ENCODE results near the gene PCDHA8.
"Not testable (repeated sequence)": the region's sequence is repeated elsewhere in the genome, so short reads cannot be mapped to it uniquely, and the experiment has no call there.

PCDHA8 gene

DNA sequence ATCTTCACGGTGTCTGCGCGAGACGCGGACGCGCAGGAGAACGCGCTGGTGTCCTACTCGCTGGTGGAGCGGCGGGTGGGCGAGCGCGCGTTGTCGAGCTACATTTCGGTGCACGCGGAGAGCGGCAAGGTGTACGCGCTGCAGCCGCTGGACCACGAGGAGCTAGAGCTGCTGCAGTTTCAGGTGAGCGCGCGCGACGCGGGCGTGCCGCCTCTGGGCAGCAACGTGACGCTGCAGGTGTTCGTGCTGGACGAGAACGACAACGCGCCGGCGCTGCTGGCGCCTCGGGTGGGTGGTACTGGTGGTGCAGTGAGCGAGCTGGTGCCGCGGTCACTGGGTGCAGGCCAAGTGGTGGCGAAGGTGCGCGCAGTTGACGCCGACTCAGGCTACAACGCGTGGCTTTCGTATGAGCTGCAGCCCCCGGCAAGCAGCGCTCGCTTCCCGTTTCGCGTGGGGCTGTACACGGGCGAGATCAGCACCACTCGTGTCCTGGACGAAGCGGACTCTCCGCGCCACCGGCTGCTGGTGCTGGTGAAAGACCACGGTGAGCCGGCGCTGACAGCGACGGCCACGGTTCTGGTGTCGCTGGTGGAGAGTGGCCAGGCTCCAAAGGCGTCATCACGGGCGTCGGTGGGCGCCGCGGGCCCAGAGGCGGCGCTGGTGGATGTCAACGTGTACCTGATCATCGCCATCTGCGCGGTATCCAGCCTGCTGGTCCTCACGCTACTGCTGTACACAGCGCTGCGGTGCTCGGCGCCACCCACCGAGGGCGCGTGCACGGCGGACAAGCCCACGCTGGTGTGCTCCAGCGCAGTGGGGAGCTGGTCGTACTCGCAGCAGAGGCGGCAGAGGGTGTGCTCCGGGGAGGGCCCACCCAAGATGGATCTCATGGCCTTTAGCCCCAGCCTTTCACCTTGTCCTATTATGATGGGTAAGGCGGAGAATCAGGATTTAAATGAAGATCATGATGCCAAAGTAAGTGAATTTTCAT lies 11.2 kb upstream of the PCDHA8 start:
- H3K4me1 ChIP-seq (ENCODE audit: control insufficient read depth in 1 of 2, insufficient read depth in 2 of 2, low read length in 2 of 2); H3K36me3 ChIP-seq (ENCODE audit: control insufficient read depth in 1 of 2, insufficient read depth in 2 of 2, low read length in 2 of 2); H3K27ac ChIP-seq (ENCODE audit: low read length); H3K27me3 ChIP-seq (ENCODE audit: low read depth, low read length): not testable (repeated sequence)
- Histone ChIP-seq H3K4me3 (ENCODE audit: low read depth in 1 of 2, low read length in 2 of 2) (peak overlapping the region in 1 of 2 donors; percentile 32), H3K9me3 (ENCODE audit: control insufficient read depth in 1 of 2, low read length in 2 of 2) (peaks cover 7 to 31% of the 10 kb centered on the region in 2 donors)

DNA sequence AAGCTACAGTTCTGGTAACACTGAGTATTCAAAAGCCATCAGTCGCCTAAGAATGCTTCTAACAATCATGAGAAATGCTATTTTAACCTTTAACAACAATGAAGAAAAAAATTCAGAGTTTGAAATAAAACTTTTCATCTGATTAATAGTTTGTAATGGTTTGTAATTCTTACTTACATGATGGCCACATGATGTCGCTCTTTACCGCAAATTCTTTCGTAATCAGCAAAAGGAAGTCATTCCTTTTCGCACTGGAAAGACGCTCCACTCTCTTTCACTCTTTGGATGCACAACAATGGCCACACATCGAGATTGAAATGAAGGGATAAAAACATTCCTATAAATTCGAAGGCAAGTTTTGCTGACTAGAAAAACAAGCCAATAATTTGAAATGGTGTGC lies 7.0 kb upstream of the PCDHA8 start, which contains the start of gene PCDHA7:
Gene PCDHA7, plus strand, starts transcription at position 277 of the 400 bp plus-strand sequence. Its CDS starts 115 bp downstream, at position 392.
- no peak within 1 kb of the TSS for H3K27ac ChIP-seq (ENCODE audit: low read length)
- no peaks in the 10 kb centered on the region for H3K4me1 ChIP-seq (ENCODE audit: control insufficient read depth in 1 of 2, insufficient read depth in 2 of 2, low read length in 2 of 2)
- no peaks in the 10 kb centered on the region for H3K27me3 ChIP-seq (ENCODE audit: low read depth, low read length)
- H3K9me3 ChIP-seq (ENCODE audit: control insufficient read depth in 1 of 2, low read length in 2 of 2): peaks cover 7 to 35% of the 10 kb centered on the region in 2 donors
- peak within 1 kb of the TSS in 1 of 2 donors; percentile 30 for H3K4me3 ChIP-seq (ENCODE audit: low read depth in 1 of 2, low read length in 2 of 2)
- H3K36me3 ChIP-seq (ENCODE audit: control insufficient read depth in 1 of 2, insufficient read depth in 2 of 2, low read length in 2 of 2): no peaks in the 10 kb centered on the region

DNA sequence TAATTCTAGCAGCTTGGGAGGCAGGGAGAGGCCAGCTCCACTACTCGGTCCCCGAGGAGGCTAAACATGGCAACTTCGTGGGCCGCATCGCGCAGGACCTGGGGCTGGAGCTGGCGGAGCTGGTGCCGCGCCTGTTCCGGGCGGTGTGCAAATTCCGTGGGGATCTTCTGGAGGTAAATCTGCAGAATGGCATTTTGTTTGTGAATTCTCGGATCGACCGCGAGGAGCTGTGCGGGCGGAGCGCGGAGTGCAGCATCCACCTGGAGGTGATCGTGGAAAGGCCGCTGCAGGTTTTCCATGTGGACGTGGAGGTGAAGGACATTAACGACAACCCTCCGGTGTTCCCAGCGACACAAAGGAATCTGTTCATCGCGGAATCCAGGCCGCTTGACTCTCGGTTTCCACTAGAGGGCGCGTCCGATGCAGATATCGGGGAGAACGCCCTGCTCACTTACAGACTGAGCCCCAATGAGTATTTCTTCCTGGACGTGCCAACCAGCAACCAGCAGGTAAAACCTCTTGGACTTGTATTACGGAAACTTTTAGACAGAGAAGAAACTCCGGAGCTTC lies 6.5 kb upstream of the PCDHA8 start:
- H3K27me3 ChIP-seq (ENCODE audit: low read depth, low read length); H3K36me3 ChIP-seq (ENCODE audit: control insufficient read depth in 1 of 2, insufficient read depth in 2 of 2, low read length in 2 of 2); H3K4me1 ChIP-seq (ENCODE audit: control insufficient read depth in 1 of 2, insufficient read depth in 2 of 2, low read length in 2 of 2); H3K27ac ChIP-seq (ENCODE audit: low read length): not testable (repeated sequence)
- peak overlapping the region in 1 of 2 donors; percentile 30 for H3K4me3 ChIP-seq (ENCODE audit: low read depth in 1 of 2, low read length in 2 of 2)
- peaks cover 7 to 34% of the 10 kb centered on the region in 2 donors for H3K9me3 ChIP-seq (ENCODE audit: control insufficient read depth in 1 of 2, low read length in 2 of 2)

DNA sequence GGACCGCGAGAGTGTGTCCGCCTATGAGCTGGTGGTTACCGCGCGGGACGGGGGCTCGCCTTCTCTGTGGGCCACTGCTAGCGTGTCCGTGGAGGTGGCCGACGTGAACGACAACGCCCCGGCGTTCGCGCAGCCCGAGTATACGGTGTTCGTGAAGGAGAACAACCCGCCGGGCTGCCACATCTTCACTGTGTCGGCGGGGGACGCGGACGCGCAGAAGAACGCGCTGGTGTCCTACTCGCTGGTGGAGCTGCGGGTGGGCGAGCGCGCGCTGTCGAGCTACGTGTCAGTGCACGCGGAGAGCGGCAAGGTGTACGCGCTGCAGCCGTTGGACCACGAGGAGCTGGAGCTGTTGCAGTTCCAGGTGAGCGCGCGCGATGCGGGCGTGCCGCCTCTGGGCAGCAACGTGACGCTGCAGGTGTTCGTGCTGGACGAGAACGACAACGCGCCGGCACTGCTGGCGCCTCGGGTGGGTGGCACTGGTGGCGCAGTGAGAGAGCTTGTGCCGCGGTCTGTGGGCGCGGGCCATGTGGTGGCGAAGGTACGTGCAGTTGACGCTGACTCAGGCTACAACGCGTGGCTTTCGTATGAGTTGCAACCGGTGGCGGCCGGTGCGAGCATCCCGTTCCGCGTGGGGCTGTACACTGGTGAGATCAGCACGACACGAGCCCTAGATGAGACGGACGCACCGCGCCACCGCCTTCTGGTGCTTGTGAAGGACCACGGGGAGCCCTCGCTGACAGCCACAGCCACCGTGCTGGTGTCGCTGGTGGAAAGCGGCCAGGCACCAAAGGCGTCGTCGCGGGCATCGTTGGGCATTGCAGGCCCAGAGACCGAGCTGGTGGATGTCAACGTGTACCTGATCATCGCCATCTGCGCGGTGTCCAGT lies 5.1 kb upstream of the PCDHA8 start:
- peaks cover 11 to 26% of the 10 kb centered on the region in 2 donors for H3K9me3 ChIP-seq (ENCODE audit: control insufficient read depth in 1 of 2, low read length in 2 of 2)
- peaks cover 3% of the 10 kb centered on the region for H3K27me3 ChIP-seq (ENCODE audit: low read depth, low read length)
- H3K4me3 ChIP-seq (ENCODE audit: low read depth in 1 of 2, low read length in 2 of 2): peak overlapping the region in 1 of 2 donors; percentile 20
- no peaks in the 10 kb centered on the region for H3K36me3 ChIP-seq (ENCODE audit: control insufficient read depth in 1 of 2, insufficient read depth in 2 of 2, low read length in 2 of 2)
- H3K27ac ChIP-seq (ENCODE audit: low read length): no peak overlapping the region
- H3K4me1 ChIP-seq (ENCODE audit: control insufficient read depth in 1 of 2, insufficient read depth in 2 of 2, low read length in 2 of 2): no peaks in the 10 kb centered on the region

DNA sequence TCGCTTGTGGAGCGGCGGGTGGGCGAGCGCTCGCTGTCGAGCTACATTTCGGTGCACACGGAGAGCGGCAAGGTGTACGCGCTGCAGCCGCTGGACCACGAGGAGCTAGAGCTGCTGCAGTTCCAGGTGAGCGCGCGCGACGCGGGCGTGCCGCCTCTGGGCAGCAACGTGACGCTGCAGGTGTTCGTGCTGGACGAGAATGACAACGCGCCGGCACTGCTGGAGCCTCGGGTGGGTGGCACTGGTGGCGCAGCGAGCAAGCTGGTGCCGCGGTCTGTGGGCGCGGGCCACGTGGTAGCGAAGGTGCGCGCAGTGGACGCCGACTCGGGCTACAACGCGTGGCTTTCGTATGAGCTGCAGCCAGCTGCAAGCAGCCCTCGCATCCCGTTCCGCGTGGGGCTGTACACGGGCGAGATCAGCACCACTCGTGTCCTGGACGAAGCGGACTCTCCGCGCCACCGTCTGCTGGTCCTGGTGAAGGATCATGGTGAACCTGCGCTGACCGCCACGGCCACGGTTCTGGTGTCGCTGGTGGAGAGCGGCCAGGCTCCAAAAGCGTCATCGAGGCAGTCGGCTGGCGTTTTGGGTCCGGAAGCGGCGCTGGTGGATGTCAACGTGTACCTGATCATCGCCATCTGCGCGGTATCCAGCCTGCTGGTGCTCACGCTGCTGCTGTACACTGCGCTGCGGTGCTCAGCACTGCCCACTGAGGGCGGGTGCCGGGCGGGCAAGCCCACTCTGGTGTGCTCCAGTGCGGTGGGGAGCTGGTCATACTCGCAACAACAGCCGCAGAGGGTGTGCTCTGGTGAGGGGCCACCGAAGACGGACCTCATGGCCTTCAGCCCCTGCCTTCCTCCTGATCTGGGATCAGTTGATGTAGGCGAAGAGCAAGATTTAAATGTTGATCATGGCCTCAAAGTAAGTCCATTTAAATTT lies 2.1 kb downstream of the PCDHA8 start:
- Histone ChIP-seq H3K4me3 (ENCODE audit: low read depth in 1 of 2, low read length in 2 of 2) (no peak overlapping the region), H3K4me1 (ENCODE audit: control insufficient read depth in 1 of 2, insufficient read depth in 2 of 2, low read length in 2 of 2) (peaks cover 0 to 4% of the 10 kb centered on the region in 2 donors), H3K27me3 (ENCODE audit: low read depth, low read length) (peaks cover 3% of the 10 kb centered on the region), H3K27ac (ENCODE audit: low read length) (no peak overlapping the region), H3K9me3 (ENCODE audit: control insufficient read depth in 1 of 2, low read length in 2 of 2) (peaks cover 4% of the 10 kb centered on the region in 2 donors), H3K36me3 (ENCODE audit: control insufficient read depth in 1 of 2, insufficient read depth in 2 of 2, low read length in 2 of 2) (no peaks in the 10 kb centered on the region)

DNA sequence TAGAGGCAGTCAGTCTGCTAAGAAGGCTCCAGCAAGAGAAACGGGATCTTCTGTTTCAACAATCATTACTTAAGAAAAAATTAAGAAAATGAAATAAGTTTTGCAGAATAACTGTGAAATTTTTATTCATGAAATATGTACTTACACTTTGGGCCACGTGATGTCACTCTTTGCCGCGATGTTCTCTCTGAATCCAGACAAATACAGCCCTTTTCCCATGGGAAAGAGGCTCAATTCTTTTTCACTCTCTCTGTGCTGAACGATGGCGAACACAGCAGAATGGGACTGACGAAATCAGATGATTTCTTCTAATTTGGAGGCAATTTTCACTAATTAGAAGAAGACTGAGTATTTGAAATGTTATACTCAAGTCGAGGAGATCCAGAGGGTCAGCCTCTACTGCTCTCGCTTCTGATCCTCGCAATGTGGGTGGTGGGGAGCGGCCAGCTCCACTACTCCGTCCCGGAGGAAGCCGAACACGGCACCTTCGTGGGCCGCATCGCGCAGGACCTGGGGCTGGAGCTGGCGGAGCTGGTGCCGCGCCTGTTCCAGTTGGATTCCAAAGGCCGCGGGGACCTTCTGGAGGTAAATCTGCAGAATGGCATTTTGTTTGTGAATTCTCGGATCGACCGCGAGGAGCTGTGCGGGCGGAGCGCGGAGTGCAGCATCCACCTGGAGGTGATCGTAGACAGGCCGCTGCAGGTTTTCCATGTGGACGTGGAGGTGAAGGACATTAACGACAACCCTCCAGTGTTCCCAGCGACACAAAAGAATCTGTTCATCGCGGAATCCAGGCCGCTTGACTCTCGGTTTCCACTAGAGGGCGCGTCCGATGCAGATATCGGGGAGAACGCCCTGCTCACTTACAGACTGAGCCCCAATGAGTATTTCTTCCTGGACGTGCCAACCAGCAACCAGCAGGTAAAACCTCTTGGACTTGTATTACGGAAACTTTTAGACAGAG lies 7.4 kb downstream of the PCDHA8 start, which contains the start of gene PCDHA9:
Gene PCDHA9, plus strand, starts transcription at position 244 of the 964 bp plus-strand sequence. Its CDS starts 114 bp downstream, at position 358.
- H3K4me3 ChIP-seq (ENCODE audit: low read depth in 1 of 2, low read length in 2 of 2); H3K36me3 ChIP-seq (ENCODE audit: control insufficient read depth in 1 of 2, insufficient read depth in 2 of 2, low read length in 2 of 2); H3K9me3 ChIP-seq (ENCODE audit: control insufficient read depth in 1 of 2, low read length in 2 of 2); H3K27ac ChIP-seq (ENCODE audit: low read length); H3K4me1 ChIP-seq (ENCODE audit: control insufficient read depth in 1 of 2, insufficient read depth in 2 of 2, low read length in 2 of 2); H3K27me3 ChIP-seq (ENCODE audit: low read depth, low read length): not testable (repeated sequence)

DNA sequence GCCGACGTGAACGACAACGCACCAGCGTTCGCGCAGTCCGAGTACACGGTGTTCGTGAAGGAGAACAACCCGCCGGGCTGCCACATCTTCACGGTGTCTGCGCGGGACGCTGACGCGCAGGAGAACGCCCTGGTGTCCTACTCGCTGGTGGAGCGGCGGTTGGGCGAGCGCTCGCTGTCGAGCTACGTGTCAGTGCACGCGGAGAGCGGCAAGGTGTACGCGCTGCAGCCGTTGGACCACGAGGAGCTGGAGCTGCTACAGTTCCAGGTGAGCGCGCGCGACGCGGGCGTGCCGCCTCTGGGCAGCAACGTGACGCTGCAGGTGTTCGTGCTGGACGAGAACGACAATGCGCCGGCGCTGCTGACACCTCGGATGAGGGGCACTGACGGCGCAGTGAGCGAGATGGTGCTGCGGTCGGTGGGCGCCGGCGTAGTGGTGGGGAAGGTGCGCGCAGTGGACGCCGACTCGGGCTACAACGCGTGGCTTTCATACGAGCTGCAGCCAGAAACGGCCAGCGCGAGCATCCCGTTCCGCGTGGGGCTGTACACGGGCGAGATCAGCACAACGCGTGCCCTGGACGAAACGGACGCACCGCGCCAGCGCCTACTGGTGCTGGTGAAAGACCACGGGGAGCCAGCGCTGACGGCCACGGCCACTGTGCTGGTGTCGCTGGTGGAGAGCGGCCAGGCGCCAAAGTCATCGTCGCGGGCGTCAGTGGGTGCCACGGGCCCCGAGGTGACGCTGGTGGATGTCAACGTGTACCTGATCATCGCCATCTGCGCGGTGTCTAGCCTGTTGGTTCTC lies 9.0 kb downstream of the PCDHA8 start:
- not testable (repeated sequence) for H3K27ac ChIP-seq (ENCODE audit: low read length); H3K36me3 ChIP-seq (ENCODE audit: control insufficient read depth in 1 of 2, insufficient read depth in 2 of 2, low read length in 2 of 2); H3K9me3 ChIP-seq (ENCODE audit: control insufficient read depth in 1 of 2, low read length in 2 of 2); H3K27me3 ChIP-seq (ENCODE audit: low read depth, low read length); H3K4me1 ChIP-seq (ENCODE audit: control insufficient read depth in 1 of 2, insufficient read depth in 2 of 2, low read length in 2 of 2); H3K4me3 ChIP-seq (ENCODE audit: low read depth in 1 of 2, low read length in 2 of 2)

DNA sequence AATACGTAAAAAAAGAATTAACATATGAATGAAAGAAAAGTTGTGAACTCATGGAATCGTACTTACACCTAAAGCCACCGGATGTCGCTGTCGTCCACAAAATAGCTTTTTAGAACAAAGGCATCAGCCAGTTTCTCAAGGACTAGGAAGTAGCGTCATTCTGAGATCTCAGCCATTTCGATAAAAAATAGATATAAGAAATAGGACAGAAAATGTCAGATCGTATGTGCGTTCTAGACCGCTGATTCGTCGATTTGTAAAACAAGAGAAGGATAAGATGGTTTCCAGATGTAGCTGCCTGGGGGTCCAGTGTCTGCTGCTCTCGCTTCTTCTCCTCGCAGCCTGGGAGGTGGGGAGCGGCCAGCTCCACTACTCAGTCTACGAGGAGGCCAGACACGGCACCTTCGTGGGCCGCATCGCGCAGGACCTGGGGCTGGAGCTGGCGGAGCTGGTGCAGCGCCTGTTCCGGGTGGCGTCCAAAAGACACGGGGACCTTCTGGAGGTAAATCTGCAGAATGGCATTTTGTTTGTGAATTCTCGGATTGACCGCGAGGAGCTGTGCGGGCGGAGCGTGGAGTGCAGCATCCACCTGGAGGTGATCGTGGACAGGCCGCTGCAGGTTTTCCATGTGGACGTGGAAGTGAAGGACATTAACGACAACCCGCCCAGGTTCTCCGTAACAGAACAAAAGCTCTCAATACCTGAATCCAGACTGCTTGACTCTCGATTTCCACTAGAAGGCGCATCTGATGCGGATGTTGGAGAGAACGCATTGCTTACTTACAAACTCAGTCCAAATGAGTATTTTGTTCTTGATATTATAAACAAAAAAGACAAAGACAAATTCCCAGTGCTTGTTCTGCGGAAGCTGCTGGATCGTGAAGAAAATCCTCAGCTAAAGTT lies 15.0 kb downstream of the PCDHA8 start, which contains the start of gene PCDHA10:
Gene PCDHA10, plus strand, starts transcription at position 126 of the 903 bp plus-strand sequence. Its CDS starts 152 bp downstream, at position 278.
- peak within 1 kb of the TSS in 1 of 2 donors; percentile 23 for H3K4me3 ChIP-seq (ENCODE audit: low read depth in 1 of 2, low read length in 2 of 2)
- peaks cover 3 to 5% of the 10 kb centered on the region in 2 donors for H3K9me3 ChIP-seq (ENCODE audit: control insufficient read depth in 1 of 2, low read length in 2 of 2)
- H3K27ac ChIP-seq (ENCODE audit: low read length): no peak within 1 kb of the TSS
- H3K36me3 ChIP-seq (ENCODE audit: control insufficient read depth in 1 of 2, insufficient read depth in 2 of 2, low read length in 2 of 2): no peaks in the 10 kb centered on the region
- H3K27me3 ChIP-seq (ENCODE audit: low read depth, low read length): no peaks in the 10 kb centered on the region
- H3K4me1 ChIP-seq (ENCODE audit: control insufficient read depth in 1 of 2, insufficient read depth in 2 of 2, low read length in 2 of 2): no peaks in the 10 kb centered on the region
